Measurements from ENCODE around the gene TRMT5. TPM values are rescaled to one million over a fixed set of nuclear protein-coding genes. Genes with fewer than 3 reads are reported as not detected.
A peak's percentile ranks its signal among the peaks of the same experiment; 100 is the strongest.

Gene TRMT5
- total and polyA plus RNA-seq, 9 of the 15 experiments (the other 6 are each of a cell fraction or from before 2014, with no cell fraction given): 8.4 to 20.0 (median 15.1) TPM

- no peak for TF ChIP-seq REST (IDR thresholded peaks at IDR 0.05; ENCODE audit: borderline replicate concordance)
- TF ChIP-seq REST (CRISPR knock-in tag; IDR thresholded peaks at IDR 0.05; ENCODE audit: low read depth): no peak
- TF ChIP-seq ZNF174 (CRISPR knock-in tag; IDR thresholded peaks at IDR 0.05): no peak
- no peak for TF ChIP-seq SMARCC2 (IDR thresholded peaks at IDR 0.05; ENCODE audit: low read depth)
- no peak for TF ChIP-seq RAD21 (CRISPR knock-in tag; conservative IDR thresholded peaks at IDR 0.05 in 1 of 2, IDR thresholded peaks at IDR 0.05 in 1 of 2)
- no peak for TF ChIP-seq ZNF311 (CRISPR knock-in tag; IDR thresholded peaks at IDR 0.05)
- no peak for TF ChIP-seq HDAC2 (IDR thresholded peaks at IDR 0.05)
- TF ChIP-seq BCOR (IDR thresholded peaks at IDR 0.05): no peak
- TF ChIP-seq ATF7 (IDR thresholded peaks at IDR 0.05): no peak
- TF ChIP-seq, protein P1, sequence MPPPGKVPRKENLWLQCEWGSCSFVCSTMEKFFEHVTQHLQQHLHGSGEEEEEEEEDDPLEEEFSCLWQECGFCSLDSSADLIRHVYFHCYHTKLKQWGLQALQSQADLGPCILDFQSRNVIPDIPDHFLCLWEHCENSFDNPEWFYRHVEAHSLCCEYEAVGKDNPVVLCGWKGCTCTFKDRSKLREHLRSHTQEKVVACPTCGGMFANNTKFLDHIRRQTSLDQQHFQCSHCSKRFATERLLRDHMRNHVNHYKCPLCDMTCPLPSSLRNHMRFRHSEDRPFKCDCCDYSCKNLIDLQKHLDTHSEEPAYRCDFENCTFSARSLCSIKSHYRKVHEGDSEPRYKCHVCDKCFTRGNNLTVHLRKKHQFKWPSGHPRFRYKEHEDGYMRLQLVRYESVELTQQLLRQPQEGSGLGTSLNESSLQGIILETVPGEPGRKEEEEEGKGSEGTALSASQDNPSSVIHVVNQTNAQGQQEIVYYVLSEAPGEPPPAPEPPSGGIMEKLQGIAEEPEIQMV (tag; conservative IDR thresholded peaks at IDR 0.05; ENCODE audit: low read depth): no peak
- no peak for TF ChIP-seq PHF21A (IDR thresholded peaks at IDR 0.05; ENCODE audit: borderline replicate concordance, low read depth)
- peak in 1 of 2 experiments; percentile 12; a peak in 1 of 3 replicates for TF ChIP-seq CBX3 (IDR thresholded peaks at IDR 0.05; ENCODE audit: borderline replicate concordance in 1 of 2, low read length in 2 of 2)
- no peak for TF ChIP-seq GTF2E2 (tag; IDR thresholded peaks at IDR 0.05)
- no peak for TF ChIP-seq MED1 (CRISPR knock-in tag; IDR thresholded peaks at IDR 0.05; ENCODE audit: borderline replicate concordance)
- TF ChIP-seq, protein P2, sequence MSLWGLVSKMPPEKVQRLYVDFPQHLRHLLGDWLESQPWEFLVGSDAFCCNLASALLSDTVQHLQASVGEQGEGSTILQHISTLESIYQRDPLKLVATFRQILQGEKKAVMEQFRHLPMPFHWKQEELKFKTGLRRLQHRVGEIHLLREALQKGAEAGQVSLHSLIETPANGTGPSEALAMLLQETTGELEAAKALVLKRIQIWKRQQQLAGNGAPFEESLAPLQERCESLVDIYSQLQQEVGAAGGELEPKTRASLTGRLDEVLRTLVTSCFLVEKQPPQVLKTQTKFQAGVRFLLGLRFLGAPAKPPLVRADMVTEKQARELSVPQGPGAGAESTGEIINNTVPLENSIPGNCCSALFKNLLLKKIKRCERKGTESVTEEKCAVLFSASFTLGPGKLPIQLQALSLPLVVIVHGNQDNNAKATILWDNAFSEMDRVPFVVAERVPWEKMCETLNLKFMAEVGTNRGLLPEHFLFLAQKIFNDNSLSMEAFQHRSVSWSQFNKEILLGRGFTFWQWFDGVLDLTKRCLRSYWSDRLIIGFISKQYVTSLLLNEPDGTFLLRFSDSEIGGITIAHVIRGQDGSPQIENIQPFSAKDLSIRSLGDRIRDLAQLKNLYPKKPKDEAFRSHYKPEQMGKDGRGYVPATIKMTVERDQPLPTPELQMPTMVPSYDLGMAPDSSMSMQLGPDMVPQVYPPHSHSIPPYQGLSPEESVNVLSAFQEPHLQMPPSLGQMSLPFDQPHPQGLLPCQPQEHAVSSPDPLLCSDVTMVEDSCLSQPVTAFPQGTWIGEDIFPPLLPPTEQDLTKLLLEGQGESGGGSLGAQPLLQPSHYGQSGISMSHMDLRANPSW (CRISPR knock-in tag; IDR thresholded peaks at IDR 0.05): no peak
- TF ChIP-seq ELF2 (CRISPR knock-in tag; IDR thresholded peaks at IDR 0.05): no peak
Observed at GRCh38 chr14:60933920-60934655, 46.8 kb downstream of the TRMT5 start (continued).
